HepG2 (cell line): ENCODE results near the gene CEP120. TPM values are rescaled to one million over a fixed set of nuclear protein-coding genes. Genes with fewer than 3 reads are reported as not detected.

Source experiments
- ATAC-seq: fragments of 200-7000 bp; cut with Tn5 transposase; 3 replicates; pipeline ENCODE4 v1.9.1; 2020; ENCODE audit warnings: mild to moderate bottlenecking, moderate library complexity
- BruUV-seq: library from RNA; stranded (reverse); fragments of 400-500 nt; replicated peaks from 2 replicates; lab custom pipeline; 2021; lab: Mats Ljungman, UMichigan
- CTCF ChIA-PET: fragments of 300-600 bp; formaldehyde crosslinking; extraction: SDS; loops from one replicate; lab custom pipeline; 2021; ENCODE audit warnings: low total read pairs, inconsistent platforms, low intra/inter-chr PET ratio; lab: Yijun Ruan, JAX
- POLR2A ChIA-PET: fragments of 350-600 bp; sonication (Branson Sonifier 250); formaldehyde crosslinking; loops from one replicate; lab custom pipeline; 2020; ENCODE audit warnings: antibody characterized with exemption, inconsistent platforms; lab: Yijun Ruan, JAX
- DNase-seq: peaks from one replicate; pipeline ENCODE4 v3.0.0-alpha.2; 2015; ENCODE audit warnings: low spot score
- FAIRE-seq: peaks from 3 replicates; lab custom pipeline; 2011; peaks lifted over from hg19 to GRCh38; lab: Jason Lieb, UNC
- H2AFZ ChIP-seq: one replicate; pipeline ENCODE4 v1.6.1; 2011; ENCODE audit warnings: low read length, inconsistent platforms
- H3K27ac ChIP-seq: fragments of 300-600 bp; 3 replicates; pipeline ENCODE4 v1.8.0; 2011; ENCODE audit warnings: mixed run types, mild to moderate bottlenecking, mixed read lengths, low read length, inconsistent platforms; ENCODE audit not compliant: insufficient read depth; ENCODE audit errors: extremely low read length
- H3K27me3 ChIP-seq, 2 experiments: fragments of 200-600 bp in 1 of 2; 2 replicates in 1 of 2; 3 replicates in 1 of 2; pipeline versions ENCODE4 v1.6.0 to v1.8.0; 2011; ENCODE audit warnings: low read length in 2 of 2, mild to moderate bottlenecking in 2 of 2, moderate library complexity in 2 of 2, inconsistent platforms in 1 of 2; ENCODE audit not compliant: insufficient read depth in 2 of 2, control insufficient read depth in 1 of 2
- H3K36me3 ChIP-seq, 2 experiments: fragments of 200-600 bp in 1 of 2; replicated peaks in 1 of 2; 2 replicates in 1 of 2; 3 replicates in 1 of 2; pipeline versions ENCODE4 v1.5.1 to v1.8.0; 2011; ENCODE audit warnings: low read length in 2 of 2, inconsistent platforms in 1 of 2; ENCODE audit not compliant: insufficient read depth in 2 of 2, control insufficient read depth in 1 of 2
- H3K4me1 ChIP-seq: 2 replicates; pipeline ENCODE4 v1.5.1; 2012; ENCODE audit warnings: low read length, inconsistent platforms; ENCODE audit not compliant: insufficient read depth
- H3K4me2 ChIP-seq: 2 replicates; pipeline ENCODE4 v1.6.0; 2011; ENCODE audit warnings: low read depth, low read length, inconsistent platforms
- H3K4me3 ChIP-seq, 3 experiments: fragments of 200-600 bp in 1 of 3; sonication (generic), shearing (Covaris generic) in 1 of 3; replicated peaks in 1 of 3; 2 replicates each; pipeline ENCODE4 v1.5.1; 2011 to 2016; ENCODE audit warnings: low read length in 3 of 3, inconsistent platforms in 2 of 3, low read depth in 2 of 3, mild to moderate bottlenecking in 2 of 3, control low read depth in 1 of 3, mixed read lengths in 1 of 3; ENCODE audit not compliant: insufficient read depth in 1 of 3
- H3K79me2 ChIP-seq: one replicate; pipeline ENCODE4 v1.6.1; 2011; ENCODE audit warnings: low read length, inconsistent platforms; ENCODE audit not compliant: insufficient read depth
- H3K9ac ChIP-seq: 2 replicates; pipeline ENCODE4 v1.6.0; 2011; ENCODE audit warnings: mild to moderate bottlenecking, low read depth, low read length, inconsistent platforms; ENCODE audit not compliant: insufficient read depth
- H3K9me3 ChIP-seq: 2 replicates; pipeline ENCODE4 v1.5.1; 2012; ENCODE audit warnings: mild to moderate bottlenecking, low read length
- H4K20me1 ChIP-seq: 2 replicates; pipeline ENCODE4 v1.6.0; 2011; ENCODE audit warnings: inconsistent platforms, mild to moderate bottlenecking, low read length, moderate library complexity; ENCODE audit not compliant: insufficient read depth
- CHD4 ChIP-seq: fragments of 200-600 bp; sonication (generic); IDR thresholded peaks from 2 replicates; pipeline ENCODE4 v1.7.0; 2017; ENCODE audit warnings: mild to moderate bottlenecking, low read length, borderline replicate concordance
- SATB2 ChIP-seq: sonication (generic); formaldehyde crosslinking; IDR thresholded peaks from 2 replicates; pipeline ENCODE4 v1.5.0; 2020; ENCODE audit warnings: missing genetic modification reagents
- ZNF629 ChIP-seq: sonication (generic); formaldehyde crosslinking; conservative IDR thresholded peaks from 2 replicates; pipeline ENCODE4 v1.5.0; 2020; ENCODE audit warnings: missing genetic modification reagents
- WGBS: methylation state at CpG from one replicate; pipeline ENCODE4 v1.1.6; 2017; ENCODE audit warnings: low lambda C conversion rate; 5-methylcytosine and 5-hydroxymethylcytosine counted together
- in situ Hi-C: cut with HindIII; loops from 2 replicates; pipeline ENCODE4 v1.10.0; 2017; ENCODE audit warnings: low pct_unique_long_range_greater_than_20kb; ENCODE audit not compliant: extremely low pct_ligation_motif_present
- intact Hi-C: fragments of 100-400 bp; cut with micrococcal nuclease; formaldehyde crosslinking; loops from one replicate; pipeline ENCODE4 v1.10.0; 2022; ENCODE audit not compliant: unreplicated experiment
- polyA plus RNA-seq, 8 experiments: library from polyadenylated mRNA; depleted of rRNA in 3 of 8; stranded (reverse) in 7 of 8; unstranded in 1 of 8; fragments of >200 nt; fragmentation: Illumina TruSeq in 4 of 8; extraction: Trizol in 4 of 8; gene quantifications; 2 replicates each; pipeline versions ENCODE4 v1.2.1 to v1.2.3, GENCODE V29; 2011 to 2016; ENCODE audit warnings: low read depth in 4 of 8, missing spikeins in 1 of 8, mixed read lengths in 1 of 8; ENCODE audit not compliant: insufficient read depth in 1 of 8
- total RNA-seq, 5 experiments: library from RNA; depleted of rRNA; stranded (reverse); fragments of >200 nt; fragmentation: Illumina TruSeq; extraction: Trizol; gene quantifications; 2 replicates each; pipeline ENCODE4 v1.2.3, GENCODE V29; 2016; ENCODE audit warnings: low read depth in 1 of 5
- TF ChIP-seq, protein P1 (sequence below): sonication (generic); formaldehyde crosslinking; IDR thresholded peaks from 2 replicates; pipeline ENCODE4 v1.4.0; 2020; ENCODE audit warnings: missing genetic modification reagents
- TF ChIP-seq, protein P2 (sequence below): sonication (generic); formaldehyde crosslinking; conservative IDR thresholded peaks from 2 replicates; pipeline ENCODE4 v1.4.0; 2020; ENCODE audit warnings: missing genetic modification reagents

Gene CEP120
- total and polyA plus RNA-seq, 2 of the 13 experiments (the other 11 are each of a cell fraction or from before 2014, with no cell fraction given): 8.0 to 14.7 TPM

DNA sequence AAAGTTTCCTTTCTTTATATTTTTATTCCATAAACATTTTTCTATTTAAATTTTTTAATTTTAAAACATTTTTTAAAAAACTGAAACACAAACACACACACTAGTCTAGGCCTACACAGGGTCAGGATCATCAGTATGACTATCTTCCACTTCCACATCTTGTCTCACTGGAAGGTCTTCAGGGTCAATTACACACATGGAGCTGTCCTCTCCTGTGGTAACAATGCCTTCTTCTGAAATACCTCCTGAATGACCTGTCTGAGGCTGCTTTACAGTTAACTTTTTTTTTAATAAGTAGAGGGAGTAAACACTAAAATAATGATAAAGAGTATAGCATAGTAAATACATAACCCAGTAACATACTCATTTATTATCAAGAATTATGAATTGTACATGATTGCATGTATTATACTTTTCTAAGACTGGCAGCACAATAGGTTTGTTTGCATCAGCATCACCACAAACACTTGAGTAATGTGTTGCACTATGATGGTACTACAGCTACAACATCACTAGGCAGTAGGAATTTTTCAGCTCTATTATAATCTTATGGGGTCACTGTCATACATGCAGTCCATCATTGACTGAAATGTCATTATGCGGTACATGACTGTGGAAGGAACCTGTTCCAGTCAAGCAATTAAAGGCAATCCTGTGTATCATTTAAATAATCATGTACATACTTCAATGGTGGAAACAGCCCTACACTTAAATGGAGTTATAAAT, 17.4 kb upstream of the CEP120 start:
- Histone ChIP-seq H3K27ac (no peak overlapping the region), H3K4me3 (no peak overlapping the region), H2AFZ (no peak overlapping the region), H3K4me1 (no peaks in the 10 kb centered on the region), H3K79me2 (no peaks in the 10 kb centered on the region), H4K20me1 (no peaks in the 10 kb centered on the region), H3K27me3 (peaks cover 0 to 3% of the 10 kb centered on the region in 2 experiments; a peak in 1 of 5 replicates), H3K36me3 (no peaks in the 10 kb centered on the region), H3K9ac (no peak overlapping the region), H3K4me2 (no peak overlapping the region), H3K9me3 (no peaks in the 10 kb centered on the region)
- FAIRE-seq (no peak), DNase-seq (no peak), ATAC-seq (no peak)
- no TSS peak for BruUV-seq
- POLR2A ChIA-PET: no interaction called here
- TF ChIP-seq, protein P1, sequence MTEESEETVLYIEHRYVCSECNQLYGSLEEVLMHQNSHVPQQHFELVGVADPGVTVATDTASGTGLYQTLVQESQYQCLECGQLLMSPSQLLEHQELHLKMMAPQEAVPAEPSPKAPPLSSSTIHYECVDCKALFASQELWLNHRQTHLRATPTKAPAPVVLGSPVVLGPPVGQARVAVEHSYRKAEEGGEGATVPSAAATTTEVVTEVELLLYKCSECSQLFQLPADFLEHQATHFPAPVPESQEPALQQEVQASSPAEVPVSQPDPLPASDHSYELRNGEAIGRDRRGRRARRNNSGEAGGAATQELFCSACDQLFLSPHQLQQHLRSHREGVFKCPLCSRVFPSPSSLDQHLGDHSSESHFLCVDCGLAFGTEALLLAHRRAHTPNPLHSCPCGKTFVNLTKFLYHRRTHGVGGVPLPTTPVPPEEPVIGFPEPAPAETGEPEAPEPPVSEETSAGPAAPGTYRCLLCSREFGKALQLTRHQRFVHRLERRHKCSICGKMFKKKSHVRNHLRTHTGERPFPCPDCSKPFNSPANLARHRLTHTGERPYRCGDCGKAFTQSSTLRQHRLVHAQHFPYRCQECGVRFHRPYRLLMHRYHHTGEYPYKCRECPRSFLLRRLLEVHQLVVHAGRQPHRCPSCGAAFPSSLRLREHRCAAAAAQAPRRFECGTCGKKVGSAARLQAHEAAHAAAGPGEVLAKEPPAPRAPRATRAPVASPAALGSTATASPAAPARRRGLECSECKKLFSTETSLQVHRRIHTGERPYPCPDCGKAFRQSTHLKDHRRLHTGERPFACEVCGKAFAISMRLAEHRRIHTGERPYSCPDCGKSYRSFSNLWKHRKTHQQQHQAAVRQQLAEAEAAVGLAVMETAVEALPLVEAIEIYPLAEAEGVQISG (CRISPR knock-in tag): no peak
- TF ChIP-seq, protein P2, sequence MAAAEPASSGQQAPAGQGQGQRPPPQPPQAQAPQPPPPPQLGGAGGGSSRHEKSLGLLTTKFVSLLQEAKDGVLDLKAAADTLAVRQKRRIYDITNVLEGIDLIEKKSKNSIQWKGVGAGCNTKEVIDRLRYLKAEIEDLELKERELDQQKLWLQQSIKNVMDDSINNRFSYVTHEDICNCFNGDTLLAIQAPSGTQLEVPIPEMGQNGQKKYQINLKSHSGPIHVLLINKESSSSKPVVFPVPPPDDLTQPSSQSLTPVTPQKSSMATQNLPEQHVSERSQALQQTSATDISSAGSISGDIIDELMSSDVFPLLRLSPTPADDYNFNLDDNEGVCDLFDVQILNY: no peak
- no peak for TF ChIP-seq ZNF629
- no peak for TF ChIP-seq SATB2 (CRISPR knock-in tag)
- TF ChIP-seq CHD4: no peak
- in situ Hi-C loops (no loop called here), intact Hi-C loops (no loop called here)
- CTCF ChIA-PET: no interaction called here
- 100% methylated on average over 1 of the region's 1 CpG for WGBS
